ENCODE data around the gene FXYD7.
"Not testable (repeated sequence)": the region's sequence is repeated elsewhere in the genome, so short reads cannot be mapped to it uniquely, and the experiment has no call there.

FXYD7 gene

DNA sequence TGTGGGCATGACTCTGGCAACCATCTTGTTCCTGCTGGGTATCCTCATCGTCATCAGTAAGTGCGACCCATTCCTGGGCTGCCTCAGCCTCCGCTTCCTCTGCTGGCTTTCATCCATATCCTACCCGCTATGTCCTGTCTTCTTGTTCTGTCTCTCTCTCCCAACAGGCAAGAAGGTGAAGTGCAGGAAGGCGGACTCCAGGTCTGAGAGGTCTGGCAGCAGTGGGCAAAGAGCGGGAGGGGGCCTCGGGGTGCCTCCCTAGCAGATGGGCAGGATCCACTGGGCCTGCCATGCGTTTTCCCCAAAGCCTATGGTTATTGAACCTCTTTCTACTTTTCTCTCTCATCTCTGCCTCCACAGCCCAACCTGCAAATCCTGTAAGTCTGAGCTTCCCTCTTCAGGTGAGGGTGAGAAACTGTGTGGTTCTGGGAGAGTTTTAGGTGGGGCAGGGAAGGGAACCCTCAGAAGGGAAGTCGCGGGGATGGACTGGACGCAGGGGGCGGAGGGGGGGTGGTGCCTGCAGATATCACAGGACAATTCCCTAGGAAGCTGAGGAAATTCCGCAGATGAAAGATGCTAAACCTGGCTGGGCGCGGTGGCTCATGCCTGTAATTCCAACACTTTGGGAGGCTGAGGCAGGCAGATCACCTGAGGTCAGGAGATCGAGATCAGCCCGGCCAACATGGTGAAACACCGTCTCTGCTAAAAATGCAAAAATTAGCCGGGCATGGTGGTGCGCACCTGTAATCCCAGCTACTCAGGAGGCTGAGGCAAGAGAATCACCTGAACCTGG, 8.4 kb downstream of the FXYD7 start:
- Histone ChIP-seq H3K27me3 (ENCODE audit: insufficient read depth, low read length) (peaks cover 19% of the 10 kb centered on the region; the same call in 1 of the 2 replicates), H3K4me3 (ENCODE audit: low read length) (no peak overlapping the region), H3K27ac (ENCODE audit: low read depth, low read length) (peak overlapping the region; percentile 37; the same call in 1 of the 2 replicates), H3K9me3 (ENCODE audit: insufficient read depth, low read depth, low read length) (no peaks in the 10 kb centered on the region), H3K36me3 (ENCODE audit: insufficient read depth, low read length) (no peaks in the 10 kb centered on the region), H3K9ac (ENCODE audit: low read depth, low read length) (no peak overlapping the region), H3K4me1 (ENCODE audit: insufficient read depth, low read length) (peaks cover 26% of the 10 kb centered on the region)
- 82% methylated on average over 20 of the region's 20 CpGs for WGBS

- H3K9ac ChIP-seq (ENCODE audit: low read depth, low read length); H3K27ac ChIP-seq (ENCODE audit: low read depth, low read length); H3K4me3 ChIP-seq (ENCODE audit: low read length); H3K9me3 ChIP-seq (ENCODE audit: insufficient read depth, low read depth, low read length): not testable (repeated sequence)
- peaks cover 26% of the 10 kb centered on the region for H3K4me1 ChIP-seq (ENCODE audit: insufficient read depth, low read length)
- WGBS, result 85% methylated on average over 10 of the region's 10 CpGs
- peaks cover 19% of the 10 kb centered on the region; the same call in 1 of the 2 replicates for H3K27me3 ChIP-seq (ENCODE audit: insufficient read depth, low read length)
- H3K36me3 ChIP-seq (ENCODE audit: insufficient read depth, low read length), result peaks cover 11% of the 10 kb centered on the region
Observed at GRCh38 chr19:35153129-35153522, 10.1 kb downstream of the FXYD7 start.

GRCh38 chr19:35153701-35154524, 10.9 kb downstream of the FXYD7 start:
- WGBS, result 1% methylated on average over 34 of the region's 36 CpGs
- Histone ChIP-seq H3K27me3 (ENCODE audit: insufficient read depth, low read length) (peaks cover 19% of the 10 kb centered on the region; the same call in 1 of the 2 replicates), H3K9me3 (ENCODE audit: insufficient read depth, low read depth, low read length) (no peaks in the 10 kb centered on the region), H3K9ac (ENCODE audit: low read depth, low read length) (no peak overlapping the region), H3K27ac (ENCODE audit: low read depth, low read length) (no peak overlapping the region), H3K36me3 (ENCODE audit: insufficient read depth, low read length) (peaks cover 19% of the 10 kb centered on the region), H3K4me1 (ENCODE audit: insufficient read depth, low read length) (peaks cover 26% of the 10 kb centered on the region), H3K4me3 (ENCODE audit: low read length) (peak overlapping the region; percentile 80)

DNA sequence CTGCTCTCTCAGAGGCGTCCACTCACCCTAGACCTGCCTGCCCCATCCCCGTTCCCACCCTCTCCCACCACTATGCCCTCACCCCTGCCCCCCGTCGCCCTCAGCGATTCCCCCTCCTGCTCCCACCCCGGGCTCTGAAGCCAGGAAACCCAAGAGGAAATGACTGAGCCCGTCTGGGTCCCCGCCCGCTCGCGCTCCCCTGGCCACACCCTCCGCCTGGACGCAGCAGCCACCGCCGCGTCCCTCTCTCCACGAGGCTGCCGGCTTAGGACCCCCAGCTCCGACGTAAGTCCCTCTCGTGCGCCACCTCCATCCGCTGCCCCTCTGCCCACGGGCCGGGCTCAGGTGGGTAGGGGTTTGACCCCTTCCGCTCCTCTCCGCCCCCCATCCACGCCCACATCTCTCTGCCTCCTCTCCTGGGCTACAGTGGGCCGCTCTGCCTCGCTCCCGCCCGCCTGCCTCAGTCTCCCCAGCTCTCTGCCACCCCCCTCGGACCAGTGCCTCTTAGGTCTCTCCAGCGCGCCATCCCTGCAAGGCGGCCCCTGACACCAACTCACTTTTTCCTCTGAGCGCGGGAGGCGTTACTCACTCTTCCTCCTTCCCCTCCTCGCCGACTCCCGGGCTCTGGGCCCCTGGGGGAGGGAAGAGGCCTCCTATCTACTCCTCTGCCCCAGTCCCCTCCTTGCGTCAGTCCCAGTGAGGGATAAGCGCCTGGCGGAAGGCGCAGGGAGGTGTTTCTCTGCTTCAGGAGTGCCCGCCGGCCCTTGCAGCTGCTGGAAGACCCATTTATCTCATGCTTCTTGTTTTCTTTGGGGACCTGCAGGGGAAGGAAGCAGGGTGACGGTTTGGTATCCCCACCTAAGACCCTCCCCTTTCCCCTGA, 11.7 kb downstream of the FXYD7 start, which contains the start of gene FXYD5:
TSS of gene FXYD5 (plus strand) at position 211 of the 882 bp plus-strand sequence. CDS start 816 bp downstream, outside the sequence.
- Histone ChIP-seq H3K9me3 (ENCODE audit: insufficient read depth, low read depth, low read length) (no peaks in the 10 kb centered on the region), H3K9ac (ENCODE audit: low read depth, low read length) (peak within 1 kb of the TSS; percentile 82), H3K4me3 (ENCODE audit: low read length) (peak within 1 kb of the TSS; percentile 80), H3K27ac (ENCODE audit: low read depth, low read length) (peak within 1 kb of the TSS; percentile 58), H3K4me1 (ENCODE audit: insufficient read depth, low read length) (peaks cover 26% of the 10 kb centered on the region), H3K36me3 (ENCODE audit: insufficient read depth, low read length) (peaks cover 27% of the 10 kb centered on the region), H3K27me3 (ENCODE audit: insufficient read depth, low read length) (peaks cover 19% of the 10 kb centered on the region; the same call in 1 of the 2 replicates)
- WGBS, result under 1% methylated on average over 48 of the region's 49 CpGs

GRCh38 chr19:35155441-35155840, 12.4 kb downstream of the FXYD7 start:
- H3K27me3 ChIP-seq (ENCODE audit: insufficient read depth, low read length), result peaks cover 19% of the 10 kb centered on the region; the same call in 1 of the 2 replicates
- peak overlapping the region; percentile 80 for H3K4me3 ChIP-seq (ENCODE audit: low read length)
- peak overlapping the region; percentile 82 for H3K9ac ChIP-seq (ENCODE audit: low read depth, low read length)
- 17% methylated on average over 17 of the region's 17 CpGs for WGBS
- peak overlapping the region; percentile 58; the same call in 1 of the 2 replicates for H3K27ac ChIP-seq (ENCODE audit: low read depth, low read length)
- H3K4me1 ChIP-seq (ENCODE audit: insufficient read depth, low read length), result peaks cover 24% of the 10 kb centered on the region
- H3K9me3 ChIP-seq (ENCODE audit: insufficient read depth, low read depth, low read length), result no peaks in the 10 kb centered on the region
- peaks cover 33% of the 10 kb centered on the region for H3K36me3 ChIP-seq (ENCODE audit: insufficient read depth, low read length)

GRCh38 chr19:35155981-35156672, 13.1 kb downstream of the FXYD7 start:
- H3K36me3 ChIP-seq (ENCODE audit: insufficient read depth, low read length), result peaks cover 40% of the 10 kb centered on the region
- no peaks in the 10 kb centered on the region for H3K9me3 ChIP-seq (ENCODE audit: insufficient read depth, low read depth, low read length)
- peaks cover 19% of the 10 kb centered on the region; the same call in 1 of the 2 replicates for H3K27me3 ChIP-seq (ENCODE audit: insufficient read depth, low read length)
- peaks cover 19% of the 10 kb centered on the region for H3K4me1 ChIP-seq (ENCODE audit: insufficient read depth, low read length)
- H3K4me3 ChIP-seq (ENCODE audit: low read length), result peak overlapping the region; percentile 80
- WGBS, result 91% methylated on average over 6 of the region's 6 CpGs
- no peak overlapping the region for H3K9ac ChIP-seq (ENCODE audit: low read depth, low read length)
- no peak overlapping the region for H3K27ac ChIP-seq (ENCODE audit: low read depth, low read length)

DNA sequence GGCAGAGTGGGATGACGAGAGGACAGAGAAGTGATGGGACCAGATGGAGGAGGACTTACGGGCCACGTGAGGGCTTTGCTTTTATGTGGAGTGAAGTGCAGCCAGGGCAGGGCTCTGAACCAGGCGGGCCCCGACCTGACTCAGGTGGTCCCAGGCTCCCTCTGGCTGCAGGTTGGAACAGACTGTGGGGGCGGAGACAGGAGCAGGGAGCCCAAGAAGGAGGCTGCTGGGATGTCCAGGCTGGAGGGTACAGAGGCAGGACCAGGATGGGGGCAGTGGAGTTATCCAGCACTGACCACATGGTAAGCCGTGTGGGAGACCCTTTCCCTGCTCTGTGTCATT, 13.6 kb downstream of the FXYD7 start:
- H3K4me1 ChIP-seq (ENCODE audit: insufficient read depth, low read length), result peaks cover 15% of the 10 kb centered on the region
- no peaks in the 10 kb centered on the region for H3K9me3 ChIP-seq (ENCODE audit: insufficient read depth, low read depth, low read length)
- H3K4me3 ChIP-seq (ENCODE audit: low read length), result no peak overlapping the region
- no peak overlapping the region for H3K9ac ChIP-seq (ENCODE audit: low read depth, low read length)
- H3K27ac ChIP-seq (ENCODE audit: low read depth, low read length), result no peak overlapping the region
- WGBS, result 82% methylated on average over 7 of the region's 7 CpGs
- H3K36me3 ChIP-seq (ENCODE audit: insufficient read depth, low read length), result peaks cover 45% of the 10 kb centered on the region
- H3K27me3 ChIP-seq (ENCODE audit: insufficient read depth, low read length), result peaks cover 19% of the 10 kb centered on the region; the same call in 1 of the 2 replicates

DNA sequence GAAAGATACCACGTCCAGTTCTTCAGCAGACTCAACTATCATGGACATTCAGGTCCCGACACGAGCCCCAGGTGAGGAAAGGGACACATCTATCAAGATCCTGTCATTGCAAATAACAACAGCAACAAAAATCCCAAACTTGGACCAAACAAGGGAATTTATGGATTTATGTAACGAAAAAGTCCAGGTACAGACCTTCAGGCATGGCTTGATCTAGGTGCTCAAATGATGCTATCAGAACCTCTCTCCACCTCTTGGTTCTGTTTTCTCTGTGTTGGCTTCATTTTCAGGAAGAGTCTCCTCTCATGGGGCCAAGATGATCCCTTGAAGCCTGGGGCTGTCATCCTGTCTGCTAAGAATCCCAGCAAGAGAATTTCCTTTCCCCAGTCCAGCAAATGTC, 14.4 kb downstream of the FXYD7 start:
- Histone ChIP-seq H3K9ac (ENCODE audit: low read depth, low read length) (no peak overlapping the region), H3K4me3 (ENCODE audit: low read length) (no peak overlapping the region), H3K9me3 (ENCODE audit: insufficient read depth, low read depth, low read length) (no peaks in the 10 kb centered on the region), H3K4me1 (ENCODE audit: insufficient read depth, low read length) (peaks cover 15% of the 10 kb centered on the region), H3K27ac (ENCODE audit: low read depth, low read length) (no peak overlapping the region), H3K27me3 (ENCODE audit: insufficient read depth, low read length) (peaks cover 19% of the 10 kb centered on the region; the same call in 1 of the 2 replicates), H3K36me3 (ENCODE audit: insufficient read depth, low read length) (peaks cover 53% of the 10 kb centered on the region)
- over 99% methylated on average over 4 of the region's 4 CpGs for WGBS

- Histone ChIP-seq H3K9me3 (ENCODE audit: insufficient read depth, low read depth, low read length) (peaks cover 6% of the 10 kb centered on the region; the same call in 1 of the 2 replicates), H3K4me1 (ENCODE audit: insufficient read depth, low read length) (peaks cover 7% of the 10 kb centered on the region; the same call in 1 of the 2 replicates), H3K27me3 (ENCODE audit: insufficient read depth, low read length) (peaks cover 5% of the 10 kb centered on the region; the same call in 1 of the 2 replicates), H3K9ac (ENCODE audit: low read depth, low read length) (no peak overlapping the region), H3K27ac (ENCODE audit: low read depth, low read length) (no peak overlapping the region), H3K36me3 (ENCODE audit: insufficient read depth, low read length) (peaks cover 75% of the 10 kb centered on the region), H3K4me3 (ENCODE audit: low read length) (no peak overlapping the region)
- WGBS, result 93% methylated on average over 8 of the region's 8 CpGs
Observed at GRCh38 chr19:35159606-35160005, 16.6 kb downstream of the FXYD7 start.
